ENCODE results near the gene FBXW2. TPM values are rescaled to one million over a fixed set of nuclear protein-coding genes. Genes with fewer than 3 reads are reported as not detected.

The FBXW2 gene
- total RNA-seq, 2 donors from 2014 or later = 63.2 to 77.1 TPM

GRCh38 chr9:120801441-120801840, 8.2 kb upstream of the FBXW2 start:
- Mint-ChIP-seq H3K4me3 (no peak overlapping the region), H3K9me3 (peaks cover 25% of the 10 kb centered on the region), H3K36me3 (ENCODE audit: low read depth) (peaks cover 11% of the 10 kb centered on the region), H3K27me3 (ENCODE audit: insufficient read depth) (no peaks in the 10 kb centered on the region), H3K27ac (no peak overlapping the region), H3K4me1 (no peaks in the 10 kb centered on the region)
- no peak for TF ChIP-seq CTCF (conservative IDR thresholded peaks at IDR 0.05)
- H3K4me1 ChIP-seq (ENCODE audit: control insufficient read depth, insufficient read depth, low read length) = no peaks in the 10 kb centered on the region
- H3K36me3 ChIP-seq (ENCODE audit: control insufficient read depth, insufficient read depth, low read length) = no peaks in the 10 kb centered on the region
- no peaks in the 10 kb centered on the region for H3K27me3 ChIP-seq (ENCODE audit: control insufficient read depth, insufficient read depth, low read length, poor library complexity, severe bottlenecking)
- no peak for DNase-seq
- WGBS, 2 experiments (ENCODE audit: insufficient coverage in 1 of 2, insufficient read length in 1 of 2) = 94 to 96% methylated on average over 6 to 7 of the region's 7 CpGs
- no peak overlapping the region for H3K9ac ChIP-seq (ENCODE audit: extremely low read depth, low read length, poor library complexity, severe bottlenecking)
- peaks cover 18% of the 10 kb centered on the region for H3K9me3 ChIP-seq (ENCODE audit: control insufficient read depth, low read length)
- no peak overlapping the region for H3K27ac ChIP-seq (ENCODE audit: low read depth, low read length)
- no peak overlapping the region for H3K4me3 ChIP-seq (ENCODE audit: low read length)

- no peaks in the 10 kb centered on the region for H3K9me3 ChIP-seq (ENCODE audit: control insufficient read depth, low read length)
- H3K36me3 Mint-ChIP-seq (ENCODE audit: low read depth) = peaks cover 33% of the 10 kb centered on the region
- H3K4me3 Mint-ChIP-seq = peak overlapping the region; percentile 95
- no peak for DNase-seq
- H3K4me1 ChIP-seq (ENCODE audit: control insufficient read depth, insufficient read depth, low read length) = peaks cover 5% of the 10 kb centered on the region
- WGBS, 2 experiments (ENCODE audit: insufficient coverage in 1 of 2, insufficient read length in 1 of 2) = 98 to 100% methylated on average over 3 of the region's 3 CpGs
- no peak for TF ChIP-seq CTCF (conservative IDR thresholded peaks at IDR 0.05)
- no peaks in the 10 kb centered on the region for H3K27me3 Mint-ChIP-seq (ENCODE audit: insufficient read depth)
- H3K4me3 ChIP-seq (ENCODE audit: low read length) = peak overlapping the region; percentile 100
- no peak overlapping the region for H3K27ac Mint-ChIP-seq
- H3K36me3 ChIP-seq (ENCODE audit: control insufficient read depth, insufficient read depth, low read length) = peaks cover 50% of the 10 kb centered on the region
- no peak overlapping the region for H3K9ac ChIP-seq (ENCODE audit: extremely low read depth, low read length, poor library complexity, severe bottlenecking)
- H3K27me3 ChIP-seq (ENCODE audit: control insufficient read depth, insufficient read depth, low read length, poor library complexity, severe bottlenecking) = no peaks in the 10 kb centered on the region
- H3K27ac ChIP-seq (ENCODE audit: low read depth, low read length) = no peak overlapping the region
- H3K9me3 Mint-ChIP-seq = no peaks in the 10 kb centered on the region
- H3K4me1 Mint-ChIP-seq = peaks cover 11% of the 10 kb centered on the region
Measured at GRCh38 chr9:120791161-120791560, 2.1 kb downstream of the FBXW2 start.

- TF ChIP-seq CTCF (conservative IDR thresholded peaks at IDR 0.05) = no peak
- Histone ChIP-seq H3K27ac (ENCODE audit: low read depth, low read length) (no peak overlapping the region), H3K9me3 (ENCODE audit: control insufficient read depth, low read length) (no peaks in the 10 kb centered on the region), H3K27me3 (ENCODE audit: control insufficient read depth, insufficient read depth, low read length, poor library complexity, severe bottlenecking) (no peaks in the 10 kb centered on the region), H3K9ac (ENCODE audit: extremely low read depth, low read length, poor library complexity, severe bottlenecking) (no peak overlapping the region), H3K36me3 (ENCODE audit: control insufficient read depth, insufficient read depth, low read length) (peaks cover 74% of the 10 kb centered on the region), H3K4me3 (ENCODE audit: low read length) (no peak overlapping the region), H3K4me1 (ENCODE audit: control insufficient read depth, insufficient read depth, low read length) (peaks cover 5% of the 10 kb centered on the region)
- H3K9me3 Mint-ChIP-seq = no peaks in the 10 kb centered on the region
- H3K4me3 Mint-ChIP-seq = no peak overlapping the region
- 93 to 100% methylated on average over 4 of the region's 4 CpGs for WGBS, 2 experiments (ENCODE audit: insufficient coverage in 1 of 2, insufficient read length in 1 of 2)
- peaks cover 6% of the 10 kb centered on the region for H3K4me1 Mint-ChIP-seq
- H3K36me3 Mint-ChIP-seq (ENCODE audit: low read depth) = peaks cover 56% of the 10 kb centered on the region
- H3K27ac Mint-ChIP-seq = peak overlapping the region; percentile 28
- no peaks in the 10 kb centered on the region for H3K27me3 Mint-ChIP-seq (ENCODE audit: insufficient read depth)
- DNase-seq = no peak
Measured at GRCh38 chr9:120787933-120788332, 5.3 kb downstream of the FBXW2 start.

Measured in endodermal cell (in vitro differentiated cells).